Liver (tissue), 9 donors: Measurements from ENCODE around the gene OPTN. TPM values are rescaled to one million over a fixed set of nuclear protein-coding genes. Genes with fewer than 3 reads are reported as not detected.

ENCODE experiments used
- DNase-seq: peaks from one replicate; pipeline ENCODE4 v3.0.0-alpha.2; 2017; ENCODE audit warnings: low spot score
- H3K27ac ChIP-seq, 2 donors: one replicate each; pipeline ENCODE4 v1.7.0; 2013; ENCODE audit warnings: inconsistent platforms in 2 of 2, low read length in 2 of 2, control low read depth in 1 of 2, low read depth in 1 of 2, mild to moderate bottlenecking in 1 of 2
- H3K27me3 ChIP-seq, 4 donors: one replicate each; pipeline versions ENCODE4 v1.6.1 to v1.7.0; 2013; ENCODE audit warnings: low read length in 3 of 4, inconsistent platforms in 1 of 4, mild to moderate bottlenecking in 1 of 4, moderate library complexity in 1 of 4; ENCODE audit not compliant: control insufficient read depth in 4 of 4, insufficient read depth in 4 of 4
- H3K36me3 ChIP-seq, 4 donors: one replicate each; pipeline versions ENCODE4 v1.6.1 to v1.7.0; 2013; ENCODE audit warnings: low read length in 3 of 4, mild to moderate bottlenecking in 3 of 4, low read depth in 1 of 4, moderate library complexity in 1 of 4; ENCODE audit not compliant: control insufficient read depth in 4 of 4, insufficient read depth in 3 of 4
- H3K4me1 ChIP-seq, 4 donors: one replicate each; pipeline versions ENCODE4 v1.6.1 to v1.7.0; 2013; ENCODE audit warnings: low read length in 3 of 4, mild to moderate bottlenecking in 3 of 4, moderate library complexity in 1 of 4; ENCODE audit not compliant: control insufficient read depth in 4 of 4, insufficient read depth in 4 of 4
- H3K4me3 ChIP-seq, 3 donors: one replicate each; pipeline versions ENCODE4 v1.6.1 to v1.7.0; 2013; ENCODE audit warnings: low read length in 3 of 3, control low read depth in 1 of 3, low read depth in 1 of 3, mild to moderate bottlenecking in 1 of 3
- H3K9ac ChIP-seq, 2 donors: one replicate each; pipeline ENCODE4 v1.7.0; 2013; ENCODE audit warnings: low read length in 2 of 2, mild to moderate bottlenecking in 2 of 2, moderate library complexity in 2 of 2, control low read depth in 1 of 2, low read depth in 1 of 2
- H3K9me3 ChIP-seq, 4 donors: one replicate each; pipeline versions ENCODE4 v1.6.1 to v1.7.0; 2013; ENCODE audit warnings: low read length in 3 of 4; ENCODE audit not compliant: control insufficient read depth in 4 of 4
- ATF3 ChIP-seq: IDR thresholded peaks from 2 replicates; pipeline ENCODE4 v1.6.1; 2016; ENCODE audit warnings: antibody characterized with exemption
- CTCF ChIP-seq: fragments of 150-350 bp; IDR thresholded peaks from 2 replicates; pipeline ENCODE4 v1.5.1; 2017; ENCODE audit warnings: improper control_type of control experiment, low read depth, low read length; ENCODE audit not compliant: missing input control
- EGR1 ChIP-seq, 2 donors: IDR thresholded peaks; 2 replicates each; pipeline ENCODE4 v1.6.1; 2016 to 2018; ENCODE audit warnings: antibody characterized with exemption in 2 of 2, low read depth in 2 of 2
- GABPA ChIP-seq, 2 donors: IDR thresholded peaks in 1 of 2; conservative IDR thresholded peaks in 1 of 2; 2 replicates each; pipeline ENCODE4 v1.6.1; 2016; ENCODE audit warnings: antibody characterized with exemption in 2 of 2, mild to moderate bottlenecking in 1 of 2, moderate library complexity in 1 of 2
- HNF4A ChIP-seq, 2 donors: conservative IDR thresholded peaks; 2 replicates each; pipeline ENCODE4 v1.6.1; 2016; ENCODE audit warnings: antibody characterized with exemption in 2 of 2, mild to moderate bottlenecking in 2 of 2
- HNF4G ChIP-seq: IDR thresholded peaks from 2 replicates; pipeline ENCODE4 v1.6.1; 2016; ENCODE audit warnings: antibody characterized with exemption
- JUND ChIP-seq, 2 donors: IDR thresholded peaks; 2 replicates each; pipeline ENCODE4 v1.6.1; 2016; ENCODE audit warnings: antibody characterized with exemption in 2 of 2
- MAX ChIP-seq: IDR thresholded peaks from 2 replicates; pipeline ENCODE4 v1.6.1; 2016; ENCODE audit warnings: antibody characterized with exemption
- YY1 ChIP-seq: IDR thresholded peaks from 2 replicates; pipeline ENCODE4 v1.6.1; 2016; ENCODE audit warnings: antibody characterized with exemption, mild to moderate bottlenecking
- ZBTB33 ChIP-seq: IDR thresholded peaks from 2 replicates; pipeline ENCODE4 v1.6.1; 2016; ENCODE audit warnings: antibody characterized with exemption
- WGBS: extraction: QIAGEN DNeasy Blood & Tissue Kit; methylation state at CpG from one replicate; pipeline ENCODE4 v1.1.7; 2013; 5-methylcytosine and 5-hydroxymethylcytosine counted together
- polyA plus RNA-seq, 2 donors: library from polyadenylated mRNA; stranded (reverse) in 1 of 2; unstranded in 1 of 2; fragments of 200-250 nt in 1 of 2; fragments of >200 nt in 1 of 2; fragmentation: Nextera tagmentation in 1 of 2; extraction: Ambion mirVana in 1 of 2; gene quantifications; one replicate each; pipeline versions ENCODE4 v1.2.1 to v1.2.3, GENCODE V29; 2013 to 2015
- total RNA-seq, 2 donors: library from RNA; depleted of rRNA; stranded (reverse); fragments of >200 nt; gene quantifications; one replicate each; pipeline ENCODE4 v1.2.3, GENCODE V29; 2014
- donor health status: healthy.
- donor health status: healthy.
- donor health status: healthy.
- donor health status: healthy.
- donor health status: healthy.

OPTN gene
- total and polyA plus RNA-seq, 4 donors, result 21.5 to 42.0 (median 34.2) TPM

GRCh38 chr10:13140627-13141190 lies 40.7 kb downstream of the OPTN start:
- no peak overlapping the region for H3K27ac ChIP-seq
- TF ChIP-seq HNF4A (conservative IDR thresholded peaks at IDR 0.05) (no peak), CTCF (no peak), YY1 (no peak), ATF3 (no peak), EGR1 (IDR thresholded peaks at IDR 0.05; ENCODE audit: low read depth in 2 of 2) (no peak)
- peaks cover 1 to 47% (median 32%) of the 10 kb centered on the region in 4 donors for H3K36me3 ChIP-seq
- H3K4me3 ChIP-seq, result no peak overlapping the region
- no peaks in the 10 kb centered on the region for H3K27me3 ChIP-seq
- H3K9ac ChIP-seq, result no peak overlapping the region
- DNase-seq, result no peak
- WGBS, result 90% methylated on average over 4 of the region's 4 CpGs
- no peaks in the 10 kb centered on the region for H3K9me3 ChIP-seq
- H3K4me1 ChIP-seq, result no peaks in the 10 kb centered on the region

GRCh38 chr10:13143766-13144165 lies 43.8 kb downstream of the OPTN start:
- H3K36me3 ChIP-seq, result peaks cover 0 to 23% (median 14%) of the 10 kb centered on the region in 4 donors
- no peak for DNase-seq

GRCh38 chr10:13144814-13145213 lies 44.9 kb downstream of the OPTN start:
- WGBS, result 79% methylated on average over 3 of the region's 3 CpGs
- H3K9me3 ChIP-seq, result peaks cover 0 to under 1% (median 0%) of the 10 kb centered on the region in 4 donors
- no peaks in the 10 kb centered on the region for H3K27me3 ChIP-seq
- no peak for TF ChIP-seq JUND (IDR thresholded peaks at IDR 0.05)
- TF ChIP-seq MAX, result no peak
- TF ChIP-seq GABPA (IDR thresholded peaks at IDR 0.05 in 1 of 2, conservative IDR thresholded peaks at IDR 0.05 in 1 of 2), result no peak
- TF ChIP-seq HNF4A (conservative IDR thresholded peaks at IDR 0.05), result no peak
- TF ChIP-seq YY1, result no peak
- no peak overlapping the region for H3K27ac ChIP-seq
- H3K9ac ChIP-seq, result no peak overlapping the region
- no peaks in the 10 kb centered on the region for H3K4me1 ChIP-seq
- H3K4me3 ChIP-seq, result no peak overlapping the region
- DNase-seq, result no peak
- H3K36me3 ChIP-seq, result peaks cover 0 to 20% (median 12%) of the 10 kb centered on the region in 4 donors

More at GRCh38 chr10:13143766-13144165, 43.8 kb downstream of the OPTN start:
- Histone ChIP-seq H3K9ac (no peak overlapping the region), H3K9me3 (no peaks in the 10 kb centered on the region), H3K27ac (no peak overlapping the region), H3K27me3 (no peaks in the 10 kb centered on the region), H3K4me3 (no peak overlapping the region), H3K4me1 (no peaks in the 10 kb centered on the region)
- WGBS, result 98% methylated on average over 1 of the region's 1 CpG
- no peak for TF ChIP-seq MAX
- TF ChIP-seq YY1, result no peak
- TF ChIP-seq HNF4G, result no peak
- TF ChIP-seq GABPA (IDR thresholded peaks at IDR 0.05 in 1 of 2, conservative IDR thresholded peaks at IDR 0.05 in 1 of 2), result no peak
- no peak for TF ChIP-seq ZBTB33
